Measurements from ENCODE around the gene ATF6.

The ATF6 gene

GRCh38 chr1:161985301-161985822 is 219.2 kb downstream of the ATF6 start:
- H3K36me3 ChIP-seq (ENCODE audit: control insufficient read depth in 2 of 2, insufficient read depth in 2 of 2, low read length in 2 of 2) = no peaks in the 10 kb centered on the region
- H3K27ac ChIP-seq (ENCODE audit: low read depth in 2 of 2, low read length in 2 of 2) = no peak overlapping the region
- H3K27me3 ChIP-seq (ENCODE audit: control insufficient read depth in 2 of 2, insufficient read depth in 2 of 2, low read length in 2 of 2) = no peaks in the 10 kb centered on the region
- H3K4me3 ChIP-seq (ENCODE audit: low read length in 2 of 2) = no peak overlapping the region
- H3K9ac ChIP-seq (ENCODE audit: low read depth in 1 of 2, low read length in 2 of 2) = no peak overlapping the region
- no peaks in the 10 kb centered on the region for H3K4me1 ChIP-seq (ENCODE audit: control insufficient read depth in 2 of 2, insufficient read depth in 2 of 2, low read length in 2 of 2)
- H3K9me3 ChIP-seq (ENCODE audit: control insufficient read depth in 2 of 2, low read length in 2 of 2) = peaks cover 0 to 5% of the 10 kb centered on the region in 2 donors

- Histone ChIP-seq H3K4me3 (ENCODE audit: low read length in 2 of 2) (no peak overlapping the region), H3K4me1 (ENCODE audit: control insufficient read depth in 2 of 2, insufficient read depth in 2 of 2, low read length in 2 of 2) (no peaks in the 10 kb centered on the region), H3K9ac (ENCODE audit: low read depth in 1 of 2, low read length in 2 of 2) (no peak overlapping the region), H3K36me3 (ENCODE audit: control insufficient read depth in 2 of 2, insufficient read depth in 2 of 2, low read length in 2 of 2) (no peaks in the 10 kb centered on the region), H3K27ac (ENCODE audit: low read depth in 2 of 2, low read length in 2 of 2) (no peak overlapping the region), H3K9me3 (ENCODE audit: control insufficient read depth in 2 of 2, low read length in 2 of 2) (peaks cover 0 to 5% of the 10 kb centered on the region in 2 donors), H3K27me3 (ENCODE audit: control insufficient read depth in 2 of 2, insufficient read depth in 2 of 2, low read length in 2 of 2) (no peaks in the 10 kb centered on the region)
These were observed 220.2 kb downstream of the ATF6 start for GRCh38 chr1:161986328-161986727.

- H3K9me3 ChIP-seq (ENCODE audit: control insufficient read depth in 2 of 2, low read length in 2 of 2) = peaks cover 0 to 5% of the 10 kb centered on the region in 2 donors
- H3K4me1 ChIP-seq (ENCODE audit: control insufficient read depth in 2 of 2, insufficient read depth in 2 of 2, low read length in 2 of 2) = no peaks in the 10 kb centered on the region
- no peak overlapping the region for H3K9ac ChIP-seq (ENCODE audit: low read depth in 1 of 2, low read length in 2 of 2)
- no peaks in the 10 kb centered on the region for H3K36me3 ChIP-seq (ENCODE audit: control insufficient read depth in 2 of 2, insufficient read depth in 2 of 2, low read length in 2 of 2)
- no peaks in the 10 kb centered on the region for H3K27me3 ChIP-seq (ENCODE audit: control insufficient read depth in 2 of 2, insufficient read depth in 2 of 2, low read length in 2 of 2)
- H3K4me3 ChIP-seq (ENCODE audit: low read length in 2 of 2) = no peak overlapping the region
- H3K27ac ChIP-seq (ENCODE audit: low read depth in 2 of 2, low read length in 2 of 2) = no peak overlapping the region
These were observed 221.2 kb downstream of the ATF6 start for GRCh38 chr1:161987303-161987702.

GRCh38 chr1:161987872-161988271 is 221.8 kb downstream of the ATF6 start:
- Histone ChIP-seq H3K4me3 (ENCODE audit: low read length in 2 of 2) (no peak overlapping the region), H3K9me3 (ENCODE audit: control insufficient read depth in 2 of 2, low read length in 2 of 2) (peaks cover 0 to 5% of the 10 kb centered on the region in 2 donors), H3K27me3 (ENCODE audit: control insufficient read depth in 2 of 2, insufficient read depth in 2 of 2, low read length in 2 of 2) (no peaks in the 10 kb centered on the region), H3K9ac (ENCODE audit: low read depth in 1 of 2, low read length in 2 of 2) (no peak overlapping the region), H3K36me3 (ENCODE audit: control insufficient read depth in 2 of 2, insufficient read depth in 2 of 2, low read length in 2 of 2) (no peaks in the 10 kb centered on the region), H3K4me1 (ENCODE audit: control insufficient read depth in 2 of 2, insufficient read depth in 2 of 2, low read length in 2 of 2) (no peaks in the 10 kb centered on the region), H3K27ac (ENCODE audit: low read depth in 2 of 2, low read length in 2 of 2) (no peak overlapping the region)

- no peaks in the 10 kb centered on the region for H3K4me1 ChIP-seq (ENCODE audit: control insufficient read depth in 2 of 2, insufficient read depth in 2 of 2, low read length in 2 of 2)
- H3K4me3 ChIP-seq (ENCODE audit: low read length in 2 of 2) = no peak overlapping the region
- H3K27ac ChIP-seq (ENCODE audit: low read depth in 2 of 2, low read length in 2 of 2) = no peak overlapping the region
- H3K9ac ChIP-seq (ENCODE audit: low read depth in 1 of 2, low read length in 2 of 2) = no peak overlapping the region
- H3K9me3 ChIP-seq (ENCODE audit: control insufficient read depth in 2 of 2, low read length in 2 of 2) = peaks cover 0 to 5% of the 10 kb centered on the region in 2 donors
- H3K36me3 ChIP-seq (ENCODE audit: control insufficient read depth in 2 of 2, insufficient read depth in 2 of 2, low read length in 2 of 2) = no peaks in the 10 kb centered on the region
- H3K27me3 ChIP-seq (ENCODE audit: control insufficient read depth in 2 of 2, insufficient read depth in 2 of 2, low read length in 2 of 2) = no peaks in the 10 kb centered on the region
These were observed 222.3 kb downstream of the ATF6 start for GRCh38 chr1:161988413-161988812.

- H3K36me3 ChIP-seq (ENCODE audit: control insufficient read depth in 2 of 2, insufficient read depth in 2 of 2, low read length in 2 of 2) = no peaks in the 10 kb centered on the region
- no peaks in the 10 kb centered on the region for H3K4me1 ChIP-seq (ENCODE audit: control insufficient read depth in 2 of 2, insufficient read depth in 2 of 2, low read length in 2 of 2)
- peaks cover 0 to 5% of the 10 kb centered on the region in 2 donors for H3K9me3 ChIP-seq (ENCODE audit: control insufficient read depth in 2 of 2, low read length in 2 of 2)
- H3K9ac ChIP-seq (ENCODE audit: low read depth in 1 of 2, low read length in 2 of 2) = no peak overlapping the region
- H3K27me3 ChIP-seq (ENCODE audit: control insufficient read depth in 2 of 2, insufficient read depth in 2 of 2, low read length in 2 of 2) = no peaks in the 10 kb centered on the region
- H3K27ac ChIP-seq (ENCODE audit: low read depth in 2 of 2, low read length in 2 of 2) = no peak overlapping the region
- no peak overlapping the region for H3K4me3 ChIP-seq (ENCODE audit: low read length in 2 of 2)
These were observed 223.0 kb downstream of the ATF6 start for GRCh38 chr1:161989108-161989507.

- Histone ChIP-seq H3K9me3 (ENCODE audit: control insufficient read depth in 2 of 2, low read length in 2 of 2) (peaks cover 0 to 5% of the 10 kb centered on the region in 2 donors), H3K9ac (ENCODE audit: low read depth in 1 of 2, low read length in 2 of 2) (no peak overlapping the region), H3K27me3 (ENCODE audit: control insufficient read depth in 2 of 2, insufficient read depth in 2 of 2, low read length in 2 of 2) (no peaks in the 10 kb centered on the region), H3K4me1 (ENCODE audit: control insufficient read depth in 2 of 2, insufficient read depth in 2 of 2, low read length in 2 of 2) (no peaks in the 10 kb centered on the region), H3K36me3 (ENCODE audit: control insufficient read depth in 2 of 2, insufficient read depth in 2 of 2, low read length in 2 of 2) (no peaks in the 10 kb centered on the region), H3K27ac (ENCODE audit: low read depth in 2 of 2, low read length in 2 of 2) (no peak overlapping the region), H3K4me3 (ENCODE audit: low read length in 2 of 2) (no peak overlapping the region)
These were observed 223.7 kb downstream of the ATF6 start for GRCh38 chr1:161989786-161990185.

GRCh38 chr1:161993576-161993975 is 227.5 kb downstream of the ATF6 start:
- Histone ChIP-seq H3K4me1 (ENCODE audit: control insufficient read depth in 2 of 2, insufficient read depth in 2 of 2, low read length in 2 of 2) (no peaks in the 10 kb centered on the region), H3K4me3 (ENCODE audit: low read length in 2 of 2) (no peak overlapping the region), H3K9ac (ENCODE audit: low read depth in 1 of 2, low read length in 2 of 2) (no peak overlapping the region)

GRCh38 chr1:161994175-161994668 is 228.1 kb downstream of the ATF6 start:
- H3K36me3 ChIP-seq (ENCODE audit: control insufficient read depth in 2 of 2, insufficient read depth in 2 of 2, low read length in 2 of 2) = no peaks in the 10 kb centered on the region
- H3K9ac ChIP-seq (ENCODE audit: low read depth in 1 of 2, low read length in 2 of 2) = no peak overlapping the region
- H3K4me3 ChIP-seq (ENCODE audit: low read length in 2 of 2) = no peak overlapping the region
- no peak overlapping the region for H3K27ac ChIP-seq (ENCODE audit: low read depth in 2 of 2, low read length in 2 of 2)
- H3K9me3 ChIP-seq (ENCODE audit: control insufficient read depth in 2 of 2, low read length in 2 of 2) = no peaks in the 10 kb centered on the region
- no peaks in the 10 kb centered on the region for H3K4me1 ChIP-seq (ENCODE audit: control insufficient read depth in 2 of 2, insufficient read depth in 2 of 2, low read length in 2 of 2)
- H3K27me3 ChIP-seq (ENCODE audit: control insufficient read depth in 2 of 2, insufficient read depth in 2 of 2, low read length in 2 of 2) = no peaks in the 10 kb centered on the region

More at GRCh38 chr1:161993576-161993975, 227.5 kb downstream of the ATF6 start:
- Histone ChIP-seq H3K27ac (ENCODE audit: low read depth in 2 of 2, low read length in 2 of 2) (no peak overlapping the region), H3K27me3 (ENCODE audit: control insufficient read depth in 2 of 2, insufficient read depth in 2 of 2, low read length in 2 of 2) (no peaks in the 10 kb centered on the region), H3K9me3 (ENCODE audit: control insufficient read depth in 2 of 2, low read length in 2 of 2) (no peaks in the 10 kb centered on the region), H3K36me3 (ENCODE audit: control insufficient read depth in 2 of 2, insufficient read depth in 2 of 2, low read length in 2 of 2) (no peaks in the 10 kb centered on the region)

GRCh38 chr1:161997152-161997551 is 231.0 kb downstream of the ATF6 start:
- H3K4me1 ChIP-seq (ENCODE audit: control insufficient read depth in 2 of 2, insufficient read depth in 2 of 2, low read length in 2 of 2) = no peaks in the 10 kb centered on the region
- no peaks in the 10 kb centered on the region for H3K9me3 ChIP-seq (ENCODE audit: control insufficient read depth in 2 of 2, low read length in 2 of 2)
- no peak overlapping the region for H3K9ac ChIP-seq (ENCODE audit: low read depth in 1 of 2, low read length in 2 of 2)
- no peak overlapping the region for H3K4me3 ChIP-seq (ENCODE audit: low read length in 2 of 2)
- no peaks in the 10 kb centered on the region for H3K27me3 ChIP-seq (ENCODE audit: control insufficient read depth in 2 of 2, insufficient read depth in 2 of 2, low read length in 2 of 2)
- H3K27ac ChIP-seq (ENCODE audit: low read depth in 2 of 2, low read length in 2 of 2) = no peak overlapping the region
- no peaks in the 10 kb centered on the region for H3K36me3 ChIP-seq (ENCODE audit: control insufficient read depth in 2 of 2, insufficient read depth in 2 of 2, low read length in 2 of 2)
